KG1 (cell line): ENCODE results near the gene KCNC2.
"Not testable (repeated sequence)": the region's sequence is repeated elsewhere in the genome, so short reads cannot be mapped to it uniquely, and the experiment has no call there.

Source experiments
- DNase-seq: peaks from one replicate; lab custom pipeline; 2025; lab: John Stamatoyannopoulos, UW

KCNC2 gene

DNA sequence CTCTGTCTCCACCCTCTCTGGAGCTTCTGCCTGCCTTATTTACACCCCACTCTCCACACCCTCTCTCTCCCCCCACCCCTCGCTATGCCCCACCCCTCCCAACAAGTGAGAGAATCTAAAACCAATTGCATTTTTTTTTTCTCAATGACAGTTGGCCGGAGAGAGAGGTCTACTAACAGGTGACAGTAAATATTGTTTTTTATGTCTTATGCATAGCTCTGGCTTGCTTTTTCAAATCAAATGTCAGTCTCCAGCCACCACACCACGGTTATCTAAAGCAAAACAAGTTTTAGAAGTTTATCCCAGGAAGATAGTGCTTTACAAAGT lies at the start of gene KCNC2:
Gene KCNC2, minus strand, starts transcription at position 28 of the 327 bp plus-strand sequence.
- no peak for DNase-seq

DNA sequence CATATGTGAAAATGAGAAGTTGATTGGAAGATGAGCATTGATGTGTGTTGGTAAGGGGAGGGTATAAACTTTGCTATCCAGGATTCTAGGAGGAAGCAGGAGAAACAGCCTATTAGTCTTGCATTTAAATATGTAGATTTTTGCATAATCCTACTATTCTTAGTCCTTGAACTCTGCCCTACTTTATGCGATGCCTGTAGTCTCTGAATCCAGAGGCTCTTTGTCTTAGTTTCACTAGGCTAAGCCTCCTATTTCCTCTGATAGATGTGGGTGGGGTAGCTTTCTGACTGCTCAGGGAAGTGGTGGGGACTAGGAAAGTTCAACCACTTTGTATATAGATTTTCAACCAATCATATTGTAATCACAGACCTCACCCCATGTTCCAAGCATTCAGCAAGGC lies 49.5 kb upstream of the KCNC2 start:
- DNase-seq = no peak

DNA sequence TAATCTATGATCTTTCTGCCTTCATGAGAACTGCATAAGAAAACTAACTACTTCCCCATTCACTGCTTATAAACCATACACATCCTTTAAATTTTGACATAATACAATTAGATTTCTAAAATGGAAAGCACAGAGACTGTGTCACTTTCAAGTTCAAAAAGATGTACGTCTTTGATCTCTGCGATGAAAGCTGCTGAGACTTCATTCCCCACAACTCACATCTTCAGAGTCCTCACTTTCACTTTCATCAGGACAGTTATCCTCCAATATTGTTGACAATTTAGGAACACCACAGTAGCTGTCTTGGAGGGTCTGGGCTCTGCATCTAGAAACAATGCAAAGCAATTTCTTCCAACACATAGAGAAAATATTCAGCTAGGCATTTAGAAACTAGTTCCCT lies 47.9 kb upstream of the KCNC2 start:
- no peak for DNase-seq

DNA sequence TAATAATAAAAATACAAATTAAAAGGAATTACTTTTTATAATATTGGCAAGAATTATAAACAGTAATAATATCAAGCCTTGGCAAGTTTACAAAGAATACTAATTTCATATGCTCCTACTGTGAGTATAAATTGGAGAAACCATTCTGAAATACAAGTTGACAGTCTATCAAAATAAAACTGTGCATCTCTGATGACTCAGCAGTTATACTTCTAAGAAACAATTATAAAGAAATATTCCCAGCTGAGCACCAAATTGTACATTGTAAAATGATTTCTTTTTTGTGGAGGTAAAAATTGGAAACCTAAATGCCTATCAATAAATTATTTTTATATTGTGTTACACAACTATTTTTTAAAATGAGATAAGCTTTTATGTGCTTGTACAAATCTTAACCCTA lies 35.5 kb upstream of the KCNC2 start:
- DNase-seq = no peak

DNA sequence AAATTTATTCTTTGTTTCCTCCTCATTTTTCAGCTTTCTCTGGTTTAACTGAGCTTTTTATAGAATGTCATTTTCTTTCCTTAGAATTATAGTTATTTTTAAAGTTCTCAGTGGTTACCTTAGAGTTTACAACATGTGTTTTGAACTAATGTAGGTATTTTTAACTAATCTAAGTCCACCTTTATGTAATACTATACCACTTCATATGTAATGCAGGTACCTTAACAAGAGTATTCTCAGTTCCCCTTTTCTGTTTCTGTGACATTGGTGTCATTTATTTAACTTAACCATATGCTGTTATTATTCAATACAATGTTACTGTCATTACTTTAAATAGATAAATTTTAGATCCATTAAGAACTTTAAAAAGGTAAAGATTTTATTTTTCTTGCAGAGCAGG lies 30.3 kb upstream of the KCNC2 start:
- no peak for DNase-seq

DNA sequence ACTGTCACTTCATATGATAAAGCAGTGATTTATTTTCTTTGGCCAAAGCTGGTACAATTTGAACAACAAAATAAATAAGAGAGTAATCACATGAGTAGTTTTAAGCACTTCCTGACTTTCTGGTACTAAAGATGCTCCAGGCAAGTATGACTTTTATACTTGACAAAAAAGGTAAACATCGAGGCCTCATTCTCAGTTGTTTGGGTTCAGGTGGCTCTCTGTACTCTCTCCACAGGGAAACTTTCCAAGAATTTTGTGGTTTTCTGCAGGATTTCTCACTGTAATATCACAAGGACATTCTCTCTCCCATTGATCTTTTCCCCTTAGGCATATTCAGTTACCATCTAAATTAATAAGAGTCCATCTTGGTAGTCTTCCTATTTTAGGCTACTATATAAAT lies 26.6 kb upstream of the KCNC2 start:
- DNase-seq = no peak

DNA sequence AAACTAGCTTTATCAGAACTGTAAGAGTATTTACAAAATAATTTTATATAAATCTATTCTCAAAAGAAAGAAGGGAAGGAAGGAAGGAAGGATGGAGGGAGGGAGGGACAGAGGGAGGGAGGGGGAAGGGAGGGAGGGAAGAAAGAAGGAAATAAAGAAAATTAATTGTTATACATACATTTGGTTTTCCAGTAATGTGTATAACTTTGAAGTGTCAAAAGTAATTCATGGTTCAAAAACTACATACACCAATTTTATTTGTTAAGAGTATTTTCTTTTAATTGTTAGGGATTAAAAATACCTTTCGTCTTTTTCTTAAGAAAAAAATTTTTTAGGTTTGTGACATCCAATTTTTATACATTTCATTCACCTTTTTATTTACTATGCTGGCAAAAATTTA lies 17.5 kb upstream of the KCNC2 start:
- DNase-seq = no peak

DNA sequence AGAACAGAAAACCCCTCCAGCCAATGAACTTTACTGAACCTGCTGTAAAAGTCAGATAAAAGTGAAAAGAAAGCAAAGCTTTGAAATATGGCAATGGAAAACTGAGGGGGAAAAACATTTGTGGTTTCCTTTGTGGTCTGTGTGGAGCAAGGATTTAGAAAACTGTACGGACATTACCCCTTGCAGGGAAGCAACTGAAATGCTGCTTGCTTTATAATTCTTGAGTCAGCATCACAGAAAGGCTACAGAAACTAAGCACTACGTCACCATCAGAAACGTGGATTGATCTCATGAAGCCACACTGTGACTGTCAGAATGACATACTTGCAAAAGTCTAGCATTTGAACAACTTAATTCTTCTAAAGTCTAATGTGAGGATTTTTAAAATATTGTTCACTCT lies 2.4 kb upstream of the KCNC2 start:
- no peak for DNase-seq

DNA sequence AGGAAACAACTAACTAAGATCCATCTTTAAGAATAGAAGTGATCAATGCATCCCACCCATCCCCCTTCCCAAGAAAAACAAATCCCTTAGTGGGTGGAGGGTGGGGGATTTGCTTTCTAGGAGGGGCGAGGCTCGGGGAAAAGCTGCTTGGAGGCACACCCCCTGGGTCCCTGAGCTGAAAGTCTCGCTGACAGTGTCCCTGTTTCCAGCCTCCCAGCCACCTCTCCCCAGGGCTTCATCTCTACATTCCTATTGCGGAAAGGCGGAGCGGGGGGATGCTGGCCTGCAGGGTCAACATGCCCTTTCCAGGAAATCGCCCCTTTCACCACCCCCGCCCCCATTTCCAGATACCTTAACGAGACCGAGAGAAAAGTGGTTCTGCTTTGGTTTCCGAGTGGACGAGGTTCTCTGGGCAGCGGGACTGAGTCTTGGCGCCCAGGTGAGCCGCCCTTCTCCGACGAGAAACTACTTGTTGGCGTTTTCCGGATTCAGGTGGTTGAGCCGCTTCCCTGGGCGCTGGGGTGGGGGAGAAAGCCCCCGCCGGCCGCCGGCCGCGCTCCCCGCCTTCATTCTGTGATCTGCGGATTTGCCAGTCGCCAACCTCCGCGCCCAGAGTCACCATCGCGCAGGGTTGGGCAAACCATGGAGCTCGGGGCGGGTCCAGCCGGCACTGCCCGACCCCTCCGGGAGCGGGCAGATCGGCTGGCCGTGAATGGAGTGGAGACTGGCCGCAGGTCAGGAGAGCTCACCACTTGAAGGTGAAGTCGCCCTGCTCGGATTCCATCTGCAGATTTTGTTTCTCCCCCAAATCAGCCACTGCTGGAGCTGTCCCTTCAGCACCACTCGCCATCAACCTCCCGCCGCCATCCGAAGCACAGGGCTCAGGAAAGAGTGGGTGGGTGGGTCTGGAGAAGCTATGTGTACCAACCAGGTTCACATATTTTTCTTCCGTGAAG lies 505 bp downstream of the KCNC2 start:
- peak; percentile 1 for DNase-seq

DNA sequence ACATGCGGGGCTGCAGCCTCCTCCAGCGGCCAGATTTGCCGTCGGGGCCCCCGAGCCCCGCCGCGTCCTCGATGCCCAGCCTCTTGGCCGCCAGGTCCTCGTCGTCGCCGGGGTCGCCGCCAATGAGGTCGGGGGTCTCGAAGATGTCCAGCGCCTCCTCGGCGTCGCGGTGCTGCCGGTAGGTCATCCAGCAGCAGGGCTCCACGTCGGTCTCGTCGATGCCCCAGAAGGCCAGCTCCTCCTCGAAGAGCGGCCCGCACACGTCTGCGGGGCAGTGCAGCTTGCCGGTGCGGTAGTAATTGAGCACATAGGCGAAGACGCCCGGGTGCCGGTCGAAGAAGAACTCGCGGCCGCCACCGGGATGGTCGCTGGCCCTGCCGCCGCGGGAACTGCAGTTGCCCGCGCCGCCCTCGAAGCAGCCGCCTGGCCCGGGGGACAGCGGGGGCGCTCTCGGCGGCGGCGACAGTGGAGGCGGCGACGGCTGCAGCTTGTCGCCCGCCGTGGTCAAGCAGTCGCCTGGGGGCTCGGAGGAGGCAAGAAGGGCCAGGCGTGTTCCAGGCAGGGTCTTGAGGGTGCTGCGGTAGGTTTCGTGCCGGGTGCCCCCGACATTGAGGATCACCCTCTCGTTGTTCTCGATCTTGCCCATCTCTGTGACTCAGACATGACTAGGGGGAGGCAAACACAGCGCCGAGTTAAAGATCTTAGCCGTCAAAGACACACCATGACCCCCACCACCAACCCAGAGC lies 2.1 kb downstream of the KCNC2 start:
- DNase-seq = no peak

DNA sequence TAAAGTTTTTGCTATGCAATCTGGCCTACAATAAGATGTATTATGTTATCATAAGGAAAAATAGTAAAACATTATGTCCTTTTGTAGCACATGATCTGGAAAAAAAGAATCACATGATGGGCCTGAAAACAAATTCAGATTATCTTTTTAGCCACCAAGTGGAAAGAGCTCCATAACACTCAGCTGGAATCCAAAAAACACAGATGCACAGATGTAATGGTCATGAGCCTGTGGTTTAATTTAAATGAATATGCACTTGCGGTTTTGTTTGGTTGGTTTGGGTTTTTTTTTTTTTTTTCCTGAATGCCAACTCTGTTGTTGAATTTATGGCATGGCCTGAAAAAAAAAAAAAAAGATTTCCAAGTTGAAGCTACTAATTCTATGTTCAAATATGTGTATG lies 4.1 kb downstream of the KCNC2 start:
- no peak for DNase-seq

DNA sequence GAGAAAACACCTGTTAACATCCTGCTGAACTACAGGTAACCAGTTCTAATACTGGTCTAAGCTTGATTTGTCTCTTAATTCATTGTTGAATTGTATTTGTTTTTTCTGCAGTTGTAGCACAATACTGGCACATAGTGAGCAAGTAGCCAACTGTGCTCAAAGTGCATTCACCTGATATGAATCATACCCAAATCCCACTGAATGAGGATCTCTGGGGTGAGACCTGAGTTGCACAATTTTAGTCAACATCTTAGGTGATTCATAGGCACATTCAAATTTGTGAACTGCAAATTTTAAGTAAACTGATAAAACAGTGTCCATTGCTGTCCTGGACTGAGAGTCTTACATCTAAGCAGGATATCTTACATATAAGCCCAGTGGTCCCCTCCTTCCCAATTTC lies 12.8 kb downstream of the KCNC2 start:
- DNase-seq = no peak

DNA sequence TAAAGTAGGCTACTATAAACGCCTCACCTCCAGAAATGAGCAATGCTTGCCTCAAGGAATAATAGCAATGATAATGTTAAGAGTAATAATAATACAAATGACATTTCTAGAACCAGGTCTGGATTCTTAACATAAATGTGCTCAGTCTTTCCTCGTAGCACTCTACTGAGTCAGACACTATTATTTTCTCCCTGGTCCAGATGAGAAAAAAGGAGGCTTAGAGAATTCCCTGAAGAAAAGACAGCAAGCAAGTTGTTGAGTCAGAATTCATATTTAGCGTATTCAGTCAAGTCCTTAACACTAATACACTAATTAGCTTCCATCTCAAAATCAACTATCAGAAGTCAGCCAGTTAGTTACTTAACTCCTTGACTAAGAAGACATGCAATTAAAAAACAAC lies 13.2 kb downstream of the KCNC2 start:
- DNase-seq = no peak

DNA sequence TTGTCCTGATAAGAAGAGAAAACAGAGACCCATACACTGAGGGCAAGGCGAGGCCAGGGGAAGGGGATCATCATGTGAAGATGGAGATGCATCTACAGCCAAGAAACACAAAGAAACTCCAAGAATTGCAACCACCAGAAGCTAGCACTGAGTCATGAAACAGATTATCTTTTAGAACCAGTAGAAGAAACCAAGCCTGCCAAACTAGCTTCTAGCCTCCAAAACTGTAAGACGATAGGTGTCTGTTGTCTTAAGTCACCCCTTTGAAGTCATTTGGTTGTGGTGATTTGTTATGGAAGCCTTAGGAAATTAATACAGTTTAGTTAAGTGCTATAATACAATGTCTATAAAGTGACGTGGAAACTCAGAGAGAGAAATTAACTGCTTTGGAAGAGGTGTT lies 15.4 kb downstream of the KCNC2 start:
- DNase-seq = no peak

DNA sequence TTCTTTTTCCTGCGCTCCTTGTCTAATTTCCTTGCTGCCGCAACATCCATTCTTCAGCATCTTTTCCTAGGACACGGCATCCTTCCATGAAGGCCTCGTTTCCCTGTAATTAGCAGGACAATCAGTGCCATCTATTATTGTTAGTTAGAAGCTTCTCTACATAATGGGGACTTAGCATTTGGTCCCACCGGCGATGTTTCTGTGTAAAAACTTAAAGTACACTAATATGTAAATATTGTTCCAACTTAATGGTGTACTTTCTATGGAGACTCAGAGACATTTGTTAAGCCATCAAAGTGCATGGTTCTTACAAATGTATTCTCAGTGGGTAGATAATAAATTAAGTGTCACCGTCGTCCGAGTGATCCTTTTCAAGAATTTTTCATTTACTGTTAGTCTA lies 17.4 kb downstream of the KCNC2 start:
- no peak for DNase-seq

DNA sequence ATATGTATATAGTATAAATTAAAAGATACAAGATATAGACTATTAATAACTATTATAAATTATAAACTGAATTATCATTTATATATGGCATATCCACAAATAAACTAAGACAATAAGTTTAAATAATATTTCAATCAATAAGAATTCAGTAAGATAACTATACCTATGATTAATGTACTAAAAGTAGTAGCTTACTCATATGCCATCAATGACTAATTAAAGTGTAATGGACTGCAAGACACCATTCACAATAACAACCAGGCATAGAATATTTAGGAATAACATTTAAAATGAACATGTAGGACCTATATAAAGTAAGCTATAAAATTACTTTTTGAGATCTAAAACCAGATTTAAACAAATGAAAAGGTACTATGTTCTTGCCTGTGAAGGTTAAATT lies 18.8 kb downstream of the KCNC2 start:
- DNase-seq = no peak

DNA sequence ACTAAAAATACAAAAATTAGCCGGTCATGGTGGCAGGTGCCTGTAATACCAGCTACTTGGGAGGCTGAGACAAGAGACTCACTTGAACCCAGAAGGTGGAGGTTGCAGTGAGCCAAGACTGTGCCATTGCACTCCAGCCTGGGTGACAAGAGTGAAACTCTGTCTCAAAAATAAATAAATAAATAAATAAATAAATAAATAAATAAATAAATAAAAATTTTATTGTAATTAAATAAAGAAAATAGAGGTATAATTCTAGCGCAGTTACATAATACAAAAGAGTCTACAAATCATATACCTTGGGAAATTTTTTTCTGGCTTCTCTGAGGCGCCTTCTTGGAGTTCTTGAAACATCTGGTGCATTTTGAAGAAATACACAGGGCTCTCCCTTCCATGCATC lies 23.8 kb downstream of the KCNC2 start:
- DNase-seq = not testable (repeated sequence)

DNA sequence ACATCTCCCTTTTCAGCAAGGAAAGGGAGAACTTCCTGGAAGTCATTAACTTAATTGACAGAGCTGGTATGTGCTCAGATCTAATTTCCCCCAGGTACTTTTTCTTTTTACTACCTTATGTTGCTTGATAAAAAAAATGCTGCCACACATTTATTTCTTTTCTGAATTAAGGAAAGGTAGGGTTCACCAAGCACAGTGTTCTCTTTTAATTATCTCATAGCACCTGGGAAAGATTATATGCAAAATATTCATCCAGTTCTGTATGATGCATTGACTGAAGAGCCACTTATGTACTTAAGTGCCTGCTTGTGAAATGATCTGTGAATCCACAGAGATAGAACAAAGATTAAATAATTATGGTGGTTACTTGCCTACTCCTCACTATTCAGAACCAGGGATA lies 25.1 kb downstream of the KCNC2 start:
- no peak for DNase-seq

DNA sequence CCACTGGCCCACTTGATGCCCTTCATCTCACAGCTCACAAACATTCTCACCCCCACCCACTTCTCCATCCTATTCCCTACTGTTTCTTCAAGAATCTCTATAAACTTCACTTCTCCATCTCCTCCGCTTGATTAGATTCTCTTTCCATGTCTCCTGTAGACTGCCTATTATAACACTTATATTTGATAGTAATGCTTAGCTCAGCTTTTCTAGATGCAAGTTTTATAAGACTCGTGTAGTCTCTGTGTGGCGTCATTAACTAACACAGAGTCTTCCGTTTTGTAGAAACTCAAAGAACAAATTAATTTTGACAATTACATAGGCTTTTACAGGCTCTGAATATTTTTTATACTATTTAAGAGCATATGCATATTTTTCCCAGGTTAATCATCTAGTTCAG lies 25.7 kb downstream of the KCNC2 start:
- DNase-seq = no peak

DNA sequence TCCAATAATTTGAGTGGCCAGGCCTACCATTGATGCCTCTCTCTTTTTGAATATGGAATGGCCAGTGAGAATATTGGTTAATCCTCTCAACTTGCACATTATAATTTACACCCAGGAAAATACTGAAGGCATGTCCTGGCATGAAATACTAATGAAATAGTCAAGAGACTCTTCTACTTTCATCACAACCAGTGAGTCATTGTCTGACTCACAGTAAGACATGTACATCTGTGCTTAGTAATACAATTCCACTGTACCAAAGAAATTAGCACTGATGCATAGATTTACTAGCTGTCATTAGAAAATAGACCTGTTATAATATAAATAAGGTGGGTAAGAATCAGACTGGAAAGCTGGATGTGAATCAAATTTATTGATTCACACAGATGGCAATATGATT lies 31.6 kb downstream of the KCNC2 start:
- DNase-seq = no peak

DNA sequence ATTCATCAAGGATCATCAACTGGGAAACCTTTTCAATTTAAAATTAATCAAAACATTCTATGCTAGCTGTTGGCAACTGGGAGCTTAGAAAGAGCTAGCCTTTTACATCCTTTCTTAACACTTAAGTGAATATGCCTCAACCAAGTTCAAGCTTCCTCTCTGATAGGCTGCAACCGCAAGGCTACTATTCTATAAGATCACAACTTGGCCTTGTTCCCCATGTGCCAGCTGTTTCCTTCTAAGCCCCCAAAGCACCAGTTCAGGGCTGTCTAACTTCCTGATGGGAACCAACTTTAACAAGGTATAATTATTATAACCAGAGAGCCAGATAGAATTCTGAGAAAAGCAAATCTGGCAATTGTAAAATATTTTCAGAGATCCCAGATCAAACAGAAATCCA lies 37.0 kb downstream of the KCNC2 start:
- no peak for DNase-seq

DNA sequence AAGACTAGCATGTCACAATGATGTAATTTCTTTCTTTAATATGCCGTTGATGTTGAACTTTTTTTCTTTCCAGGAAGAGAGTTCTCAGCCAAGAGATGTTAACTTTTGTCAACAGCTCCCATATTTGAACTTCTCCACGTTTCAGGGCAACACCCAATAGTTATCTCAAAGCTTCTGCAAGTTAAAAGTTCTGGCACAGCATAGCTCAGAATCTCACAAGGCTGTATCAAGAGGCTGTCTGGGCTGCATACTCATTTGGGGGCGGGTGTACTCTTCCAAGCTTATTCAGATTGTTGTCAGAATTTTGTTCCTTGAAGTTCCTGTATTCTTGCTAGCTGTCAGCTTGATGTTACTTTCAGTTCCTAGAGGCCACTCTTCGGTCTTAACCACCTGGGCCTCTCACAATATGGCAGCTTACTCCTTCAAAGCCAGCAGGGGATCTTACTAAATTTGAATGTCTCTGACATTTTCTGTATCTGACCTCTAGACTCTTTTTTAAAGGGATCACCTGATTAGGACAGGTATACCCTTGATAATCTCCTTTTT lies 38.9 kb downstream of the KCNC2 start:
- no peak for DNase-seq

DNA sequence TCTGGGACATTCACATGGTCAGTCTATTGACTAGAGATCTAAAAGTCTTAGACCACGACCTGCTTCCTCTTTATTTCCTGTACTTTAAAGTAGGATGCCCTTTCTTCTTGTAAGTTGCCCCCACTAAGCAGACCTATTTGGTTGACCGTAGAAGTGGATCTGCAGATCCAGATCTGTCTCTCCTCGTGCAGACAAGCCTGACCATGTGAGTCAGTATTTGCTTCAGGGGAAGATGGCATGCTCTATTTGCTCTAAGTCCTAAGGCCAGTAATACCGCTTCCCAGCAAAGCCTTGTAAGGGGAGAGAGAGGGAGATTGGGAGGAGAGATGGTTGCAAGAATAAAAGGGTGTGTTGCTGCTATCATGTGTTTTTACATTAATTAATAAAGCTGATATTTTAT lies 46.8 kb downstream of the KCNC2 start:
- no peak for DNase-seq
